IMR-90 (cell line): Measurements from ENCODE around the gene BLVRA. TPM values are rescaled to one million over a fixed set of nuclear protein-coding genes. Genes with fewer than 3 reads are reported as not detected.

ENCODE experiments used
- ATAC-seq: fragments of 200-7000 bp; cut with Tn5 transposase; 2 replicates; pipeline ENCODE4 v1.9.1; 2020; ENCODE audit warnings: low read depth, mild to moderate bottlenecking, moderate library complexity
- BruUV-seq: library from RNA; stranded (reverse); fragments of 400-500 nt; replicated peaks from 2 replicates; lab custom pipeline; 2021; lab: Mats Ljungman, UMichigan
- CTCF ChIA-PET: fragments of 300-600 bp; formaldehyde crosslinking; extraction: SDS; loops from one replicate; lab custom pipeline; 2021; ENCODE audit warnings: antibody characterized with exemption; lab: Yijun Ruan, JAX
- POLR2A ChIA-PET: fragments of 300-600 bp; sonication (Branson Sonifier 250); formaldehyde crosslinking; loops from one replicate; lab custom pipeline; 2022; ENCODE audit warnings: antibody characterized with exemption; ENCODE audit not compliant: unreplicated experiment; lab: Charles Lee
- DNase-seq: peaks from one replicate; pipeline ENCODE4 v3.0.0; 2013
- H2AFZ ChIP-seq: replicated peaks from 2 replicates; pipeline ENCODE3; 2013; ENCODE audit warnings: low read length, mild to moderate bottlenecking; ENCODE audit not compliant: poor library complexity
- H2AK5ac ChIP-seq: 2 replicates; pipeline ENCODE4 v1.6.1; 2013; ENCODE audit warnings: low read depth, low read length, inconsistent platforms
- H2AK9ac ChIP-seq: replicated peaks from 2 replicates; pipeline ENCODE3; 2013; ENCODE audit warnings: mild to moderate bottlenecking, low read depth, low read length, moderate library complexity; ENCODE audit not compliant: poor library complexity
- H2BK120ac ChIP-seq: 2 replicates; pipeline ENCODE4 v1.6.1; 2013; ENCODE audit warnings: low read depth, low read length, inconsistent platforms
- H2BK15ac ChIP-seq: 3 replicates; pipeline ENCODE4 v1.6.1; 2013; ENCODE audit warnings: low read depth, low read length, inconsistent platforms
- H2BK20ac ChIP-seq: 2 replicates; pipeline ENCODE4 v1.6.1; 2013; ENCODE audit warnings: low read depth, mild to moderate bottlenecking, inconsistent platforms, low read length, moderate library complexity
- H2BK5ac ChIP-seq: 2 replicates; pipeline ENCODE4 v1.6.1; 2013; ENCODE audit warnings: mild to moderate bottlenecking, low read depth, low read length, inconsistent platforms; ENCODE audit not compliant: poor library complexity, severe bottlenecking
- H3K14ac ChIP-seq: replicated peaks from 2 replicates; pipeline ENCODE4 v1.6.1; 2013; ENCODE audit warnings: low read depth, low read length, inconsistent platforms
- H3K18ac ChIP-seq: 2 replicates; pipeline ENCODE4 v1.6.1; 2013; ENCODE audit warnings: low read depth, low read length, control low read depth
- H3K23ac ChIP-seq: 2 replicates; pipeline ENCODE4 v1.6.1; 2013; ENCODE audit warnings: low read depth, low read length, inconsistent platforms
- H3K27ac ChIP-seq: 2 replicates; pipeline ENCODE4 v1.5.1; 2013; ENCODE audit warnings: mild to moderate bottlenecking, control low read depth, low read length; ENCODE audit not compliant: insufficient read depth
- H3K27me3 ChIP-seq: 2 replicates; pipeline ENCODE4 v1.6.1; 2013; ENCODE audit warnings: low read length; ENCODE audit not compliant: control insufficient read depth, insufficient read depth
- H3K36me3 ChIP-seq: 2 replicates; pipeline ENCODE4 v1.6.1; 2013; ENCODE audit warnings: low read length, mixed read lengths; ENCODE audit not compliant: control insufficient read depth, insufficient read depth
- H3K4ac ChIP-seq: 2 replicates; pipeline ENCODE4 v1.6.1; 2013; ENCODE audit warnings: low read depth, low read length, inconsistent platforms
- H3K4me1 ChIP-seq: 2 replicates; pipeline ENCODE4 v1.6.1; 2013; ENCODE audit warnings: low read length, mixed read lengths; ENCODE audit not compliant: control insufficient read depth, insufficient read depth
- H3K4me2 ChIP-seq: 2 replicates; pipeline ENCODE4 v1.6.1; 2013; ENCODE audit warnings: low read depth, mild to moderate bottlenecking, control low read depth, low read length, moderate library complexity
- H3K4me3 ChIP-seq: 2 replicates; pipeline ENCODE4 v1.5.1; 2013; ENCODE audit warnings: low read depth, mild to moderate bottlenecking, control low read depth, low read length, moderate library complexity; ENCODE audit not compliant: insufficient read depth
- H3K56ac ChIP-seq: 2 replicates; pipeline ENCODE4 v1.6.1; 2013; ENCODE audit warnings: low read length, inconsistent platforms; ENCODE audit not compliant: insufficient read depth; ENCODE audit errors: extremely low read depth
- H3K79me1 ChIP-seq, 2 experiments: 2 replicates each; pipeline ENCODE4 v1.6.1; 2013; ENCODE audit warnings: low read length in 2 of 2, inconsistent platforms in 1 of 2, low read depth in 1 of 2
- H3K9ac ChIP-seq: 2 replicates; pipeline ENCODE4 v1.6.1; 2013; ENCODE audit warnings: low read depth, low read length, control low read depth
- H3K9me1 ChIP-seq: 2 replicates; pipeline ENCODE4 v1.6.1; 2013; ENCODE audit warnings: low read length, inconsistent platforms; ENCODE audit not compliant: insufficient read depth
- H3K9me3 ChIP-seq: 2 replicates; pipeline ENCODE4 v1.6.1; 2013; ENCODE audit warnings: low read length; ENCODE audit not compliant: control insufficient read depth, insufficient read depth
- H4K20me1 ChIP-seq: 2 replicates; pipeline ENCODE4 v1.6.1; 2013; ENCODE audit warnings: low read length, inconsistent platforms; ENCODE audit not compliant: insufficient read depth
- H4K5ac ChIP-seq: 2 replicates; pipeline ENCODE4 v1.6.1; 2013; ENCODE audit warnings: mild to moderate bottlenecking, low read depth, low read length, control low read depth
- H4K8ac ChIP-seq, 2 experiments: 2 replicates each; pipeline ENCODE4 v1.6.1; 2013; ENCODE audit warnings: low read depth in 2 of 2, low read length in 2 of 2, control low read depth in 1 of 2, inconsistent platforms in 1 of 2
- H4K91ac ChIP-seq: 2 replicates; pipeline ENCODE4 v1.6.1; 2013; ENCODE audit warnings: low read depth, low read length, inconsistent platforms; ENCODE audit not compliant: insufficient read depth
- BHLHE40 ChIP-seq: fragments of 150-350 bp; IDR thresholded peaks from 2 replicates; pipeline ENCODE4 v1.6.1; 2016; ENCODE audit warnings: mild to moderate bottlenecking, low read depth, low read length
- CEBPB ChIP-seq: IDR thresholded peaks from 2 replicates; pipeline ENCODE4 v1.6.1; 2012; ENCODE audit warnings: low read depth, low read length, improper control_type of control experiment
- CHD1 ChIP-seq: IDR thresholded peaks from 2 replicates; pipeline ENCODE4 v1.6.1; 2012; ENCODE audit warnings: low read depth, low read length, improper control_type of control experiment
- FOS ChIP-seq: fragments of 150-350 bp; IDR thresholded peaks from 2 replicates; pipeline ENCODE4 v1.6.1; 2016; ENCODE audit warnings: low read depth, low read length
- MAZ ChIP-seq: IDR thresholded peaks from 2 replicates; pipeline ENCODE4 v1.6.1; 2012; ENCODE audit warnings: low read depth, mild to moderate bottlenecking, low read length, improper control_type of control experiment, moderate library complexity, borderline replicate concordance
- NFE2L2 ChIP-seq: fragments of 150-350 bp; IDR thresholded peaks from 2 replicates; pipeline ENCODE4 v1.6.1; 2016; ENCODE audit warnings: low read depth, mild to moderate bottlenecking, low read length
- RFX5 ChIP-seq: IDR thresholded peaks from 2 replicates; pipeline ENCODE4 v1.8.0; 2012; ENCODE audit warnings: low read depth, mild to moderate bottlenecking, low read length, moderate library complexity
- WGBS, 2 experiments: methylation state at CpG; one replicate each; pipeline versions ENCODE4 v1.1.5 to v1.1.7; 2013; ENCODE audit warnings: missing lambda C conversion rate in 2 of 2; ENCODE audit not compliant: insufficient read length in 1 of 2; ENCODE audit errors: extremely low coverage in 2 of 2; 5-methylcytosine and 5-hydroxymethylcytosine counted together
- dilution Hi-C: fragments of 300-500 bp; cut with HindIII; formaldehyde crosslinking; loops from one replicate; pipeline ENCODE4 v1.14.3; 2018; ENCODE audit warnings: low sequenced_read_pairs; ENCODE audit not compliant: unreplicated experiment
- in situ Hi-C: fragments of 300-500 bp; cut with MboI; formaldehyde crosslinking; loops from 3 replicates; pipeline ENCODE4 v1.14.3; 2019; ENCODE audit warnings: low sequenced_read_pairs, inconsistent platforms, mixed read lengths
- intact Hi-C: fragments of 100-400 bp; cut with micrococcal nuclease; formaldehyde crosslinking; loops from 2 replicates; pipeline ENCODE4 v1.10.0; 2022
- polyA plus RNA-seq, 3 experiments: library from polyadenylated mRNA; depleted of rRNA; stranded (reverse); fragments of >200 nt; gene quantifications; 2 replicates each; pipeline ENCODE4 v1.2.3, GENCODE V29; 2012; ENCODE audit warnings: low replicate concordance in 1 of 3
- total RNA-seq: library from RNA; depleted of rRNA; stranded (reverse); fragments of >200 nt; gene quantifications from 2 replicates; pipeline ENCODE4 v1.2.3, GENCODE V29; 2012
- TF ChIP-seq, protein P1 (sequence below): fragments of 150-350 bp; IDR thresholded peaks from 2 replicates; pipeline ENCODE4 v1.6.1; 2017; ENCODE audit warnings: mild to moderate bottlenecking, antibody characterized with exemption, low read length, low read depth
- TF ChIP-seq, protein P2 (sequence below): conservative IDR thresholded peaks from 2 replicates; pipeline ENCODE4 v1.5.1; 2012; ENCODE audit warnings: mild to moderate bottlenecking, low read depth, low read length, improper control_type of control experiment

Gene BLVRA
- total and polyA plus RNA-seq, 2 of the 4 experiments (the other 2 are of a cell fraction), result 32.3 to 47.1 TPM

DNA sequence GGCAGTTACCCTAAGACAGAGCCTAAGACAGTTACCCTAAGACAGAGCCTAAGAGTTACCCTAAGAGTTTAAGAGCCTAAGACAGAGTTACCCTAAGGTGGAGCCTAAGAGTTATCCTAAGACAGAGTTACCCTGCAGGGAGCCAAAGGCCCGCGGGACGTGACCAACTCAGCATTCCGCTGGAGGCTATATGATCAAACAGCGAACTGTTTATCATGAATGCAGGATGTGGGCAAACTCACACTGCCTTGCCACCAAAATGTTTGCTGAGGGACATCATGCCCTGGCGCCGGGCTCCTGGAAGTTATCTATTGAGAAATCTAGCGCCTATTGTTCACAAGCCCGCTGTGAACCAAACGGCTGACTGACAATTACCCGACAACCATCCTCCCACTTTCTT is 49.9 kb downstream of the BLVRA start:
- Histone ChIP-seq H4K5ac (no peak overlapping the region), H2AK9ac (no peak overlapping the region), H4K8ac (no peak overlapping the region), H3K9me3 (peaks cover 3% of the 10 kb centered on the region), H3K56ac (no peak overlapping the region), H2BK5ac (no peak overlapping the region), H3K27me3 (no peaks in the 10 kb centered on the region; the same call in 1 of the 2 replicates), H3K18ac (no peak overlapping the region), H3K27ac (no peak overlapping the region), H3K4ac (no peak overlapping the region), H3K4me3 (no peak overlapping the region), H3K4me1 (no peaks in the 10 kb centered on the region), H3K4me2 (no peak overlapping the region), H2BK20ac (no peak overlapping the region), H4K91ac (no peak overlapping the region), H4K20me1 (no peaks in the 10 kb centered on the region), H2AK5ac (no peak overlapping the region), H2BK120ac (no peak overlapping the region), H3K79me1 (no peaks in the 10 kb centered on the region), H3K23ac (no peak overlapping the region), H3K14ac (no peak overlapping the region), H3K9ac (no peak overlapping the region), H3K9me1 (no peaks in the 10 kb centered on the region), H2BK15ac (no peak overlapping the region), H2AFZ (no peak overlapping the region), H3K36me3 (peaks cover 22% of the 10 kb centered on the region)
- POLR2A ChIA-PET, result no interaction called here
- TF ChIP-seq NFE2L2 (no peak), FOS (no peak), CHD1 (no peak), CEBPB (no peak), RFX5 (no peak), BHLHE40 (no peak), MAZ (no peak)
- TF ChIP-seq, protein P1, sequence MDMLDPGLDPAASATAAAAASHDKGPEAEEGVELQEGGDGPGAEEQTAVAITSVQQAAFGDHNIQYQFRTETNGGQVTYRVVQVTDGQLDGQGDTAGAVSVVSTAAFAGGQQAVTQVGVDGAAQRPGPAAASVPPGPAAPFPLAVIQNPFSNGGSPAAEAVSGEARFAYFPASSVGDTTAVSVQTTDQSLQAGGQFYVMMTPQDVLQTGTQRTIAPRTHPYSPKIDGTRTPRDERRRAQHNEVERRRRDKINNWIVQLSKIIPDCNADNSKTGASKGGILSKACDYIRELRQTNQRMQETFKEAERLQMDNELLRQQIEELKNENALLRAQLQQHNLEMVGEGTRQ, result no peak
- TF ChIP-seq, protein P2, sequence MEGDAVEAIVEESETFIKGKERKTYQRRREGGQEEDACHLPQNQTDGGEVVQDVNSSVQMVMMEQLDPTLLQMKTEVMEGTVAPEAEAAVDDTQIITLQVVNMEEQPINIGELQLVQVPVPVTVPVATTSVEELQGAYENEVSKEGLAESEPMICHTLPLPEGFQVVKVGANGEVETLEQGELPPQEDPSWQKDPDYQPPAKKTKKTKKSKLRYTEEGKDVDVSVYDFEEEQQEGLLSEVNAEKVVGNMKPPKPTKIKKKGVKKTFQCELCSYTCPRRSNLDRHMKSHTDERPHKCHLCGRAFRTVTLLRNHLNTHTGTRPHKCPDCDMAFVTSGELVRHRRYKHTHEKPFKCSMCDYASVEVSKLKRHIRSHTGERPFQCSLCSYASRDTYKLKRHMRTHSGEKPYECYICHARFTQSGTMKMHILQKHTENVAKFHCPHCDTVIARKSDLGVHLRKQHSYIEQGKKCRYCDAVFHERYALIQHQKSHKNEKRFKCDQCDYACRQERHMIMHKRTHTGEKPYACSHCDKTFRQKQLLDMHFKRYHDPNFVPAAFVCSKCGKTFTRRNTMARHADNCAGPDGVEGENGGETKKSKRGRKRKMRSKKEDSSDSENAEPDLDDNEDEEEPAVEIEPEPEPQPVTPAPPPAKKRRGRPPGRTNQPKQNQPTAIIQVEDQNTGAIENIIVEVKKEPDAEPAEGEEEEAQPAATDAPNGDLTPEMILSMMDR, result no peak
- ATAC-seq (no peak), DNase-seq (no peak)
- in situ Hi-C loops (no loop called here), intact Hi-C loops (no loop called here), dilution Hi-C loops (no loop called here)
- no TSS peak for BruUV-seq
- CTCF ChIA-PET, result no interaction called here
- WGBS, 2 experiments, result 71% methylated on average over 5 of the region's 11 CpGs; no CpG with 5 or more reads in 1 of the 2 experiments
